NK-92 (cell line): Measurements from ENCODE around the gene PRIM1.
"Not testable (repeated sequence)": the region's sequence is repeated elsewhere in the genome, so short reads cannot be mapped to it uniquely, and the experiment has no call there.

Source experiments
- DNase-seq: peaks from one replicate; lab custom pipeline; 2025; ENCODE audit not compliant: unreplicated experiment; lab: John Stamatoyannopoulos, UW

The PRIM1 gene

DNA sequence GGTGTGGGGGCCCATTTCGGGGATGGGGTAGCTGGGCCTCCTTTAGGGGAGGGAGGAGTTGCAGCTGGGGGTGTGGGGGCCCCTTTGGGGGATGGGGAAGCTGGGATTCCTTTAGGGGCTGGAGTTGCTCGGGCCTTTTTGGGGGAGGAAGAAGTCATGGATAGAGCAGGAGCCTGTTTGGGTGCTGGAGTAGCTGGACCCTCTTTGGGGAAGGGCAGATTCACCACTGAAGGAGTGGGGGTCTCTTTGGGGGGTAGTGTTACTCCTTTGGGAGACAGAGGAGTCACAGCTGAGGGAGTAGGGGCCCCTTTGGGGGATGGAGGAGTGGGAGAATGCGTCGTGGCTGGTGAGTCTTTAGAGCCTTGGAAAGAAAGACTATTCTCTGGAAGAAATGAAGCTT is 33.5 kb downstream of the PRIM1 start:
- DNase-seq = no peak

DNA sequence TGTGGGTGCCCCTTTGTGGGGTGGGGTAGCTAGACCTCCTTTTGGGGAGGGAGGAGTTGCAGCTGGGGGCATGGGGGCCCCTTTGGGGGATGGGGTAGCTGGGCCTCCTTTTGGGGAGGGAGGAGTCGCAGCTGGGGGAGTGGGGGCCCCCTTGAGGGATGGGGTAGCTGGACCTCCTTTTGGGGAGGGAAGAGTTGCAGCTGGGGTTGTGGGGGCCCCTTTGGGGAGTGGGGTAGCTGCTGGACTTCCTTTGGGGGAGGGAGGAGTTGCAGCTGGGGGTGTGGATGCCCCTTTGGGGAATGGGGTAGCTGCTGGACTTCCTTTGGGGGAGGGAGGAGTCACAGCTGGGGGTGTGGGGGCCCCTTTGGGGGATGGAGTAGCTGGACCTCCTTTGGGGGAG is 34.0 kb downstream of the PRIM1 start:
- no peak for DNase-seq

DNA sequence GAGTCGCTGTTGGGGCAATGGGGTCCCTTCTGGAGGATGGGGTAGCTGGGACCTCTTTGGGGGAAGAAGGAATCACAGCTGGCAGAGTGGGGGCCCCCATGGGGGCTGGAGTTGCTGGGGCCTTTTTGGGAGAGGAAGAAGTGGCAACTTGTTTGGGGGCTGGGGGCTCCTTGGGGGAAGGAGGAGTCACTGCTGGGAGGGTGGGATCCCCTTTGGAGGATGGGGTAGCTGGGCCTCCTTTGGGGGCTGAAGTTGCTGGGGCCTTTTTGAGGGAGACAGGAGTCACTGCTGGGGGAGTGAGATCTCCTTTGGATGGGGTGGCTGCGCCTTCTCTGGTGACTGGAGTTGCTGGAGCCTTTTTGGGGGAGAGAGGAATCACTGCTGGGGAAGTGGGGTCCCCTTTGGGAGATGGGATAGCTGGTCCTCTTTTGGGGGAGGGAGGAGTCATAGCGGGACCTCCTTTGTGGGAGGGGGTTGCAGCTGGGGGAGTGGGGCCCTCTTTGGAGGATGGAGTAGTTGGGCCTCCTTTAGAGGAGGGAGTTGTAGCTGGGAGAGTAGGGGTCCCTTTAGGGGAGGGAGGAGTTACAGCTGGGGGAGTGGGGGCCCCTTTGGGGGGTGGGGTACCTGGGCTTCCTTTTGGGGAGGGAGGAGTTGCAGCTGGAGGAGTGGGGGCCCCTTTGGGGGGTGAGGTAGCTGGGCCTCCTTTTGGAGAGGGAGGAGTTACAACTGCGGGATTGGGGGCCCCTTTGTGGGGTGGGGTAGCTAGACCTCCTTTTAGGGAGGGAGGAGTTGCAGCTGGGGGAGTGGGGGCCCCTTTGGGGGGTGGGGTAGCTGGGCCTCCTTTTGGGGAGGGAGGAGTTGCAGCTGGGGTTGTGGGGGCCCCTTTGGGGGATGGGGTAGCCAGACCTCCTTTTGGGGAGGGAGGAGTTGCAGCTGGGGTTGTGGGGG is 34.9 kb downstream of the PRIM1 start:
- DNase-seq = no peak

DNA sequence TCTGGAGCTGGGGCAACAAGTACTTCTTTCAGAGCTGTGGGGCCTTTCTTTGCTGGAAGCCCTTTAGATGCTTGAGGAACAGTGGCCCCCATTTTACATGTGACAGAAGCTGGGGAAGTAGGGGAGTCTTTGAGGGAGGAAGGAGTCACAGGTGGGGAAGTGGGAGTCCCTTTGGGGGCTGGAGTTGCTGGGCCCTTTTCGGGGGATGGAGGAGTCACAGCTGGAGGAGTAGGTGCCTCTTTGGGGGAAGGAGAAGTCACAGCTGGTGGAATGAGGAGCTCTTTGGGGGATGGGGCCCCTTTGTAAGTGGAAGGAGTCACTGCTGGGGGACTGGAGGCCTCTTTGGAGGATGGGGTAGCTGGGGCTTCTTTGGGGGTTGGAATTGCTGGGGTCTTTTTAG is 35.7 kb downstream of the PRIM1 start:
- no peak for DNase-seq

DNA sequence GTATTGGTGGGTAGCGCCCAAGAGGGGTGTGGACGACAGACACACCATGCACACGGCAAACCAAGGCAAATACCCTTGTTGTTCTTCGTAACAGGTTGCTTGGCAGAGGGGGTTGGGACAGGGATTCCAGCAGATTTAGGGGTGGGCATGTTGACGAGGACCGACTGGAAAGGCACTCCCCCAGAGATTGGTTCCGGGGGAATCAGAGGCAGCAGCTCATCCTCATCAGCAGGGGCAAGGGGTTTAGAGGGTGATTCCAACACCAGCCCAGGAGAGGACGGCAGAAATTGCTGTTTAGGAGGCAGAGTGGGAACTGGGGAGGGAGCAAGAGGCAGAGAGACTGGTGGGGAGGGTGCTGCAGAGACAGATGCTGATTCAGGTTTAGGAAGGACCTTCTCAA is 36.3 kb downstream of the PRIM1 start:
- DNase-seq = no peak

DNA sequence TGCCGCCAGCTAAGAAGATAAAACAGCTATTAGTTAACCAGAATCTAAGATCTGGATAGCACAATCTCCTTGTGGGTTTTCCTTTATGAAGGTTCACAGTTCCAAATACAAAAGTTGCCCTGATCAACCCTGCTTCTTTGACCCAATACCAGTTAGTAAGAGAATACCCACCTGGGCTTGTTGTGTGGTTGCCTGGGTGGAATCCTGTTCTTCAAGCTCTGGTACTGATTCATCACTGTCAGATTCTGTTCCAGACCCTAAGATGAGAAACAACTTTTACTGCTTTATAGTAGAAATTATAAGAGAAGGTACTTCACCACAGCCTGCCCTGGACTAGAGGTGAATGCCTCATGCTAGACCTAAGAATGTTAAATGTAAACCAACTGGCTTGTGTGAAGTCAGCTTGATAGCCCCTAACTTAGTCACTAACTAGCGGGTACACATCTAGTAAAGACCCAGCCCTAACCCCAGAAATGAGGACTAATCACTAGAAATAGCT is 37.6 kb downstream of the PRIM1 start:
- DNase-seq = no peak

DNA sequence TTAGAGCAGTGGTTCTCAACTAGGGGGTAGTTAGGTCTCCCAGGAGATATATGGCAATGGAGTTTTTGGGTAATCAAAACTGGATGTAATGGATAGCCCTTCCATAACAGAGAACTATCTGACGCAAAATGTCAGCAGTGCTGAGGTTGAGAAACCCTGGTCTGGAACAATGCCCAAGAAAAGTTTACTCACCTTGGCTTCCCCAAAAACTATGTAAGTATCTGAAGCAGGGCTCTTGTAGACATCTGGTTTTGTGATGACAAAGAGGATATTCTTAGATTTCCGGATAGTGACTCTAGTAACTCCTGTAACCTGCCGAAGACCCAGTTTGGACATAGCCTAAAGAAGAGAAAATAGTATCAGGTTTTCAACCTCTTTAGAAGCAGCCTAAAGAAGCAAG is 38.8 kb downstream of the PRIM1 start:
- DNase-seq = no peak

DNA sequence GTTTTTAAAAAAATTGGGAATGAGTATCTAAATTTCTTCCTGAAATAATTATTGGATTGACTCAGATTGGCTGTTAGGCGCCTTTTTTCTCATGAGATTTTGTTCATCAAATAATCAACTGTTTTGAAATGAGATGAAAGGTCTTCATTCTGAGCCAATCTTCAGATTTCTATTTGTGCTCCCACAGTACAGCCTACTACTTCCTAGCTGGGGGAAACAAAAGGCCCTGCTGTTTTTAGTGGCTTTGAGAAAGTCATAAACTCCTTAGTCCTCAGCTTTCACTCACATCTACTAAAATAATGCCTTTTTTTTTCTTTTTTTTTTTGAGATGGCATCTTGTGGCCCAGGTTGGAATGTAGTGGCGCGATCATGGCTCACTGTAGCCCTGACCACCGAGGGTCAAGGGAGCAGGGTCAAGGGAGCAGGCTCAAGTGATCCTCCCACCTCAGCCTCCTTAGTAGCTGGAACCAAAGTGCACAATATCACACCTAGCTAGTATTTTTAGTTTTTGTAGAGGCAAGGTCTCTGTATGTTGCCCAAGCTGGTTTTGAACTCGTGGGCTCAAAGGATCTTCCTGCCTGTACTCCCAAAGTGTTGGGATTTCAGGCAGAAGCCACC is 42.3 kb downstream of the PRIM1 start:
- no peak for DNase-seq

DNA sequence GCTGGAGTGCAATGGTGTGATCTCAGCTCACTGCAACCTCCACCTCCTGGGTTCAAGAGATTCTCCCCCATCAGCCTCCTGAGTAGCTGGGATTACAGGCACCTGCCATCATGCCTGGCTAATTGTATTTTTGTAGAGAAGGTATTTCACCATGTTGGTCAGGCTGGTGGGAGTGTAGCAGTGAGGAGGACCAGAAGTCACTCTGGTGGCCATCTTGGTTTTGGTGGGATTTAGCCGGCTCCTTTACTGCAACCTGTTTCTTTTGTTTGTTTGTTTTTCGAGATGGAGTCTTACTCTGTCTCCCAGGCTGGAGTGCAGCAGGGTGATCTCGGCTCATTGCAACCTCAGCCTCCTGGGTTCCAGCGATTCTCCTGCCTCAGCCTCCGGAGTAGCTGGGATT is 47.6 kb downstream of the PRIM1 start:
- DNase-seq = not testable (repeated sequence)

DNA sequence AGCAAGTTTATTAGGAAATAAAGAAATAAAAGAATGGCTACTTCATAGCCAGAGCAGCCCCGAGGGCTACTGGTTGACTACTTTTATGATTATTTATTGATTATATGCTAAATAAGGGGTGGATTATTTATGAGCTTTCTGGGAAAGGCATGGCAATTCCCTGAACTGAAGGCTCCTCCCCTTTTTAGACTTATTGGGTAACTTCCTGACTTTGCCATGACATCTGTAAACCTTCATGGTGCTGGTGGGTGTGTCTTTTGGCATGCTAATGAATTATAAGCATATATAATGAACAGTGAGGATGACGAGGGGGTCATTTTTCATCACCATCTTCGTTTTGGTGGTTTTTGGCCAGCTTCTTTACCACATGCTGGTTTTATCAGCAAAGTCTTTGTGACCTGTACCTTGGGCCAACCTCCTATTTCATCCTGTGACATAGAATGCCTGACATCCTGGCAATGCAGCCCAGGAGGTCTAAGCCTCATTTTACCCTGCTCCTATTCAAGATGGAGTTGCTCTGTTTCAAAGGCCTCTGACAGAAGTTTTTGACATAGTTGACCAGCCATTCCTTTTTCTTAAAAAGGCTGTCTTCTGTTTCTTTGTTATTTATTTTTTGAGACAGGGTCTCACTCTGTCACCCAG is 53.0 kb downstream of the PRIM1 start:
- DNase-seq = no peak

DNA sequence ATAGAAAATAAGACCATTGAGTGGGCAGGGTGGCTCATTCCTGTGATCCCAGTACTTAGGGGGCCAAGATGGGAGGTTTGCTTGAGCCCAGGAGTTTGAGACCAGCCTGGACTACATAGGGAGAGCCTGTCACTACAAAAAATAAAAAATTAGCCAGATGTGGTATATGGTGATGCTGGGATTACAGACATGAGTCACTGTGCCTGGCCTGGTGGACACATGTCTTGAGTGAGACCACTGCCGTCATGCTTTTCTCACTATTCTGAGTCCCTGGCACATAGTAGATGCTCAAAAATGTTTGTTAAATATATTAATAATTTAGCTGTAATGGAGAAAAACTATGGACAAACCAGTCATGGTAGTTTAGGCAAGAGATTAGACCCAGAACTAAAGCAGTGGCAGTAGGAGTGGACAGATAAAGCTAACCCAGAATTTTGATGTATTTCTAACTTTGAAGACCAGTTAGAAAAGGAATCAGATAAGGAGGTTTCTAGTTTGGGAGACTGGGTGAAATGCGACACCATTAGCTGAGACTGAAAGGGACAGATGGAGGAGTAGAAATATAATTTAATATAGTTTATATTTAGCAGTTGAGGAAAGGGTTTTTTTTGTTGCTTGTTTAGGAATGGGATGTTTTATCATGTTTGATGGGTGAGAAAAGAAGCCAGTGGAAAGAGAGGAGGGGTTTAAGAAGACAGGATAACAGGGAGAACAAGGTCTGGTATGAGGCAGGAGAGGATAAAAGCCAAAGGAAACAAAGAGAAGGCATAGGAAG is 56.6 kb downstream of the PRIM1 start:
- no peak for DNase-seq

DNA sequence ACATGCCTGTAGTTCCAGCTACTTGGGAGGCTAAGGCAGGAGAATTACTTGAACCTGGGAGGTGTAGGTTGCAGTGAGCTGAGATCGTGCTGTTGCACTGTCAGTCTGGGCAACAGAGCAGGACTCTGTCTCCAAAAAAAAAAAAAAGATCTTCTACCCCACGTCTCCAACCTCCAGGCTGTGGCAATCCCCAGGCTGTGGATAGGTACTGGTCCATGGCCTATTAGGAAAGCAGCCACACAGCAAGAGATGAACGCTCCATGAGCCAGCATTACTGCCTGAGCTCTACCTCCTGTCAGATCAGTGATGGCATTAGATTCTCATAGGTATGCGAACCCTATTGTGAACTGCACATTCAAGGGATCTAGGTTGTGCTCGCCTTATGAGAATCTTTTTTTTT is 58.0 kb downstream of the PRIM1 start:
- no peak for DNase-seq

DNA sequence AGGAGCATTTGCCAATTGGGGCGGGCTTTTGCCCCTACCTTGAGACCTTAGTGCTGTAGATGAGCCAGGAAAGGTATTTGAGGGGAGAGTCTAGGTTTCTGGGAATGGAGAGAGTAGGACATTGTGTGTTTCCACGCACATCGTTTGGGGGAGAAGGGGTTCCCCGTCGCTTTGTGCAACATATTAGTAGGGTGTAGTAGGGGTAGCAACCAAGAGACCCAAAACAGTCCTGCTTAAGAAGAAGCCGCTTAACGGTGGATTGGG is 63.3 kb downstream of the PRIM1 start:
- no peak for DNase-seq

DNA sequence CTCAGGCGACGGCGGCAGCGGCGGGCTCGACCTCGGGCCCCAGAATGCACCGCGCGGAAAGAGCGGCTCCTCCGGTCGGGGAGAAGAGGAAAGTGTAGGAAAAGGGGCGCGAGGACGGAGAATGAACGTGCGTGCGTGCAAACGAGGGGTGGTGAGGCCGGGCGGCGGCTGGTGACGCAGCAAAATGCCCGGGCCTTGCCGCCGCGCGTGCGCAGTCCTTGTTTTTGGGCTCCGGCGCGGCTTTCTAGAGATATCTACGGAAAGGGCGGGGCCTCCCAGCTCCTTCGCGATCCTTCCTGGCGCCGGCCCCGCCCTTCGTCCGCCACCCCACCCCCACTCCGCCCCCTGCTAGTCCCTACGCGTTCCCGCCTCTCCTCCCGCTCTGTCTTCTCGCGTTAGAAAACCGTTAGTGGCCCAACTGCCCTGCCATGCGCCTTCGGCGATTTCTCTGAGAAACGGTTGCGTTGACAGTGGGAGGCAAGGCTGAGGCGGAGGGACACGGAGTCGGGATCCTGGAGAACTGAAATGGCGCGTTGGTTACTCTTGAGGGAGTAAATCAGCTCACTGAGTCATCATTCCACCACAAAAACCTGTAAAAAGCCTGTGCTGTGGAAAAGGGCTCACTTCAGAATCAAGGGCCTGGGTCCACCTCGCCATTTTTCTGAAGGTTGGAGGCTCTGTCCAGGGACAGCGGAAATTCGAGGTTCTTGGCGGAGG is 63.8 kb downstream of the PRIM1 start, which contains the start of gene PTGES3:
TSS of gene PTGES3 (minus strand) at position 156 of the 717 bp plus-strand sequence. CDS start 285 bp downstream, outside the sequence.
- peak; percentile 82 for DNase-seq

DNA sequence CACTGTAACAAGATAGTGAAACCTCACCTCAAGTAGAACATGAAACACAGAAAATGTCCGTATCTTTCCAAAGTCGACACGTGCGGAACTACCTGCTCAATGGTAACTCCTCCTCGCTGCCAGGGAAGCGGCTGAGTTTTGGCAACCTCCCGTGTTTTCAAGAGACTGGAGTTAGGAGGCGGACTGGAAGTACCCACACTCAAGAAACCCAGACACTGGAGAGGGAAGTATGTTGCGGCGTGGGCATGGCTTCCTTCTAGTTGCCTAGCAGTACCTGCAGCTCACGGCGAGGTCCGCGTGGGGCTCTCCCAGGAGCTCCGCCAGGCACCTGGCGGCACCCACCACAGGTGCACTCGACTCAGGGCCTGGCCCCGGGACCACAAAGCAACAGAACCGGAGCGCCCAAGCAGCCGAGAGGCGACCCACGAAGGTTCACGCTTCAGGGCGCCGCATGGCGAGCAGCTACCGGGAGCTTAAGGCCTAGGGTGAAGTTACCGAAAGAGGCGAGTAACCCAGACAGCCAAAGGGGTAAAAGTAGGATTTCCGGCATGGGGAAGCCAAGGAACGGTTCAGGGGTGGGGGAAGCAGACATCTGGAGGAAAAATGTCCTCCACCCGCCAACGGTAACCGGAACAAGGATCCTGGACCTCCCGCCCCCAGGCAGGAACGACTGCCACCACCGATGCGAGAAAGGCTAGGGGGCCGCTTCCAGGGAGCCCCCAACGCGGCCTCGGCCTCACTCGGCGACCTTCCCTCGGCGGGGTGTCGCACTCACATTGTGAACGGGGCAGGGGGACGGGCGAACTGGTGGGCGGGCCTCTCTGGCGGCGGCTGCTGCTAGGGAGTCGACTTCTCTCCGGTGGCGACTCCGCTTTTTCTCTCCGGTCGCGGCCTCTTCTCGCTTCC is 64.6 kb downstream of the PRIM1 start:
- no peak for DNase-seq

DNA sequence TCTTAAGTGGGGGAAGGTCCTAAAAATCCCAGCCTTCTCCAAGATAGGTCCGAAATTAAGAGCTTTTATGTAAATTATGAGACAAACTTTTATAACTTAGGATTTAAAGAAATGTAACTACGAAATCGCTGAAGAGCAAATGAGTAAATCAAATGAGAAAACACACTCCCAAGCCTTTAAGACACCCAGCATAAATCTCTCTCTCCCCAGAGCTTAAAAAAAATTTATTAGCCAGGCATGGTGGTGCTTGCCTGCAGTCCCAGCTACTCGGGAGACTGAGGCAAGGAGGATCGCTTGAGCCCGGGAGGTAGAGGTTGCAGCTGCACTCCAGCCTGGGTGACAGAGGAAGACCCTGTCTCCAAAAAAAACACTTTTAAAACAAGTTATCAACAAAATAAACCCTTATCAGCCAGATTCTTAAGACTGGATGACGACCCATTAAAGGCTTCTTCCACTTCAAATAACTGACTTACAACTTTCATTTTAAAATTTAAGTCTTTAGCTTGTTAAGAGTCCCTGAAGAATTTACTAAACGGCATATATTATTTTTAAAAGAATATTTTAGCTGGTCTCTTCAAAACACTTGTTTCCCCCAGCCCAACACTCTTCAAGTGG is 67.3 kb downstream of the PRIM1 start:
- no peak for DNase-seq

DNA sequence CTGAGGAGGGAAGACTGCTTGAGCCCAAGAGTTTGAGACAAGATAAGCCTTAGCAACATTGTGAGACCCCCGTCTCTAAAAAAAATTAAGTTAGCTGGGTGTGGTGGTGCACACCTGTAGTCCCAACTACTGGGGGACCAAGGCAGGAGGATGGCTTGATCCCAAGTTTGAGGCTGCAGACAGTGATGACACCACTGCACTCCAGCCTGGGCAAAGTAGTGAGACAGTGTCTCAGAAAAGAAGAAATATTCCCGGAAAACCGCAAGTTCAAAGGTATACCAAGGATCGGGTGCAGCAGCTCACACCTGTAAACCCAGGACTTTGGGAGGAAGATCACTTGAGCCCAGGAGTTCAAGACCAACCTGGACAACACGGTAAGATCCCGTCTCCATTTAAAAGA is 69.8 kb downstream of the PRIM1 start:
- DNase-seq = no peak
